ENCODE results near the gene PCDHGA12.
"Not testable (repeated sequence)": the region's sequence is repeated elsewhere in the genome, so short reads cannot be mapped to it uniquely, and the experiment has no call there.

GRCh38 chr5:141397756-141398551 lies 32.4 kb upstream of the PCDHGA12 start, which contains the start of gene PCDHGB5:
- TF ChIP-seq POLR2A, POLR2AphosphoS5 (IDR thresholded peaks at IDR 0.05): not testable (repeated sequence)
- peak in 7 of 11 experiments; percentile 19 to 51 (median 45) for TF ChIP-seq CTCF (IDR thresholded peaks at IDR 0.05 in 8 of 11, conservative IDR thresholded peaks at IDR 0.05 in 3 of 11)
